ENCODE data around the gene LAPTM5. TPM values are rescaled to one million over a fixed set of nuclear protein-coding genes. Genes with fewer than 3 reads are reported as not detected.

LAPTM5 gene
- total RNA-seq, 1 experiment from 2014 or later = 0.15 TPM

DNA sequence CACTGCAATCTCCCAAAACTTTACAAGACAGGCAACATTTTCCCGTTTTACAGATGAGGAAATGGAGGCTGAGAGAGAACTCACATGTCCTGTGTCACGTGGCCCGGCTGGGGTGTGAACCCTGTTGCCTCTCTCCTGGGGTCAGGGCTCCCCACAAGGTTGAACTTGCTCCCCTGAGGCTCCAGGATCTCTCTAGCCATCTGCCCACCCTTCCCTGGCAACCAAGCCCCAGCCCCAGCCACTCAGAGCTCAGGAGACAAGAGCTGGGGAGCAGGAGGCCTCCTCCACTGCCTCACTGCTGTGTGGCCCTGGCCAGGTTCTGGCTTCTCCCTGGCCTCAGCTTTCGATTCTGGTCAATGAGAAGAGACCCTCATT, 11.8 kb downstream of the LAPTM5 start:
- H4K91ac ChIP-seq (ENCODE audit: insufficient read length, low read depth, low read length) = no peak overlapping the region
- no peak overlapping the region for H4K8ac ChIP-seq (replicated peaks; ENCODE audit: insufficient read length, low read depth, low read length)
- no peaks in the 10 kb centered on the region for H3K79me1 ChIP-seq (ENCODE audit: insufficient read depth, low read depth, low read length, poor library complexity, severe bottlenecking)
- no peak overlapping the region for H2AK5ac ChIP-seq (ENCODE audit: insufficient read length, low read length)
- no peak overlapping the region for H3T11ph ChIP-seq (ENCODE audit: low read length)
- no peaks in the 10 kb centered on the region for H3K27me3 ChIP-seq (ENCODE audit: insufficient read depth, low read length)
- no CpG with 5 or more reads among the region's 4 CpGs for WGBS (ENCODE audit: extremely low coverage, insufficient read length, low lambda C conversion rate)
- Mint-ChIP-seq H3K27me3 (ENCODE audit: low read depth) (peaks cover 3% of the 10 kb centered on the region; the same call in 1 of the 2 replicates), H3K27ac (no peak overlapping the region), H3K4me3 (no peak overlapping the region), H3K4me1 (peaks cover 45 to 52% of the 10 kb centered on the region in 2 experiments), H3K36me3 (ENCODE audit: insufficient read depth in 1 of 3, low read depth in 3 of 3) (no peaks in the 10 kb centered on the region), H3K9me3 (no peaks in the 10 kb centered on the region)
- H4K20me1 ChIP-seq (ENCODE audit: control insufficient read depth, insufficient read depth, insufficient read length) = no peaks in the 10 kb centered on the region
- H3K56ac ChIP-seq (ENCODE audit: insufficient read length, low read depth, low read length) = no peak overlapping the region
- no peak overlapping the region for H2BK12ac ChIP-seq (ENCODE audit: insufficient read length, low read depth, low read length)
- no peak overlapping the region for H3K18ac ChIP-seq (ENCODE audit: insufficient read length, low read depth, low read length)
- no peak overlapping the region for H3K9ac ChIP-seq (ENCODE audit: extremely low read depth, insufficient read length, low read length)
- no peak overlapping the region for H2BK5ac ChIP-seq (ENCODE audit: insufficient read length, low read length)
- no peak overlapping the region for H2BK15ac ChIP-seq (ENCODE audit: low read depth, low read length)
- no peaks in the 10 kb centered on the region for H3K9me3 ChIP-seq (ENCODE audit: control insufficient read depth, low read depth, low read length)
- TF ChIP-seq, protein P1, sequence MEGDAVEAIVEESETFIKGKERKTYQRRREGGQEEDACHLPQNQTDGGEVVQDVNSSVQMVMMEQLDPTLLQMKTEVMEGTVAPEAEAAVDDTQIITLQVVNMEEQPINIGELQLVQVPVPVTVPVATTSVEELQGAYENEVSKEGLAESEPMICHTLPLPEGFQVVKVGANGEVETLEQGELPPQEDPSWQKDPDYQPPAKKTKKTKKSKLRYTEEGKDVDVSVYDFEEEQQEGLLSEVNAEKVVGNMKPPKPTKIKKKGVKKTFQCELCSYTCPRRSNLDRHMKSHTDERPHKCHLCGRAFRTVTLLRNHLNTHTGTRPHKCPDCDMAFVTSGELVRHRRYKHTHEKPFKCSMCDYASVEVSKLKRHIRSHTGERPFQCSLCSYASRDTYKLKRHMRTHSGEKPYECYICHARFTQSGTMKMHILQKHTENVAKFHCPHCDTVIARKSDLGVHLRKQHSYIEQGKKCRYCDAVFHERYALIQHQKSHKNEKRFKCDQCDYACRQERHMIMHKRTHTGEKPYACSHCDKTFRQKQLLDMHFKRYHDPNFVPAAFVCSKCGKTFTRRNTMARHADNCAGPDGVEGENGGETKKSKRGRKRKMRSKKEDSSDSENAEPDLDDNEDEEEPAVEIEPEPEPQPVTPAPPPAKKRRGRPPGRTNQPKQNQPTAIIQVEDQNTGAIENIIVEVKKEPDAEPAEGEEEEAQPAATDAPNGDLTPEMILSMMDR (conservative IDR thresholded peaks at IDR 0.05) = no peak
- H3K4me2 ChIP-seq (ENCODE audit: insufficient read depth, insufficient read length, low read length) = no peak overlapping the region
- H3K23me2 ChIP-seq (ENCODE audit: insufficient read length, low read depth, low read length, poor library complexity, severe bottlenecking) = no peaks in the 10 kb centered on the region
- H3K4me1 ChIP-seq (ENCODE audit: insufficient read depth, low read length) = peaks cover 3% of the 10 kb centered on the region; the same call in 1 of the 2 replicates
- no peak overlapping the region for H4K5ac ChIP-seq (ENCODE audit: insufficient read length, low read depth, low read length)
- H2BK20ac ChIP-seq (ENCODE audit: low read depth, low read length, poor library complexity, severe bottlenecking) = no peak overlapping the region
- no peak overlapping the region for H3K4ac ChIP-seq (ENCODE audit: low read depth, low read length)
- H2AFZ ChIP-seq (ENCODE audit: low read length) = no peak overlapping the region
- DNase-seq = no peak
- no peak overlapping the region for H3K23ac ChIP-seq (ENCODE audit: insufficient read length, low read depth, low read length)
- no peak overlapping the region for H3K14ac ChIP-seq (ENCODE audit: insufficient read depth, low read length)
- H2BK120ac ChIP-seq (ENCODE audit: low read depth, low read length, poor library complexity, severe bottlenecking) = no peak overlapping the region
- no peak overlapping the region for H3K27ac ChIP-seq (ENCODE audit: insufficient read length, low read depth, low read length)
- no peaks in the 10 kb centered on the region for H3K79me2 ChIP-seq (ENCODE audit: insufficient read depth, low read length)
